ENCODE results near the gene MGAT1.

MGAT1 gene

DNA sequence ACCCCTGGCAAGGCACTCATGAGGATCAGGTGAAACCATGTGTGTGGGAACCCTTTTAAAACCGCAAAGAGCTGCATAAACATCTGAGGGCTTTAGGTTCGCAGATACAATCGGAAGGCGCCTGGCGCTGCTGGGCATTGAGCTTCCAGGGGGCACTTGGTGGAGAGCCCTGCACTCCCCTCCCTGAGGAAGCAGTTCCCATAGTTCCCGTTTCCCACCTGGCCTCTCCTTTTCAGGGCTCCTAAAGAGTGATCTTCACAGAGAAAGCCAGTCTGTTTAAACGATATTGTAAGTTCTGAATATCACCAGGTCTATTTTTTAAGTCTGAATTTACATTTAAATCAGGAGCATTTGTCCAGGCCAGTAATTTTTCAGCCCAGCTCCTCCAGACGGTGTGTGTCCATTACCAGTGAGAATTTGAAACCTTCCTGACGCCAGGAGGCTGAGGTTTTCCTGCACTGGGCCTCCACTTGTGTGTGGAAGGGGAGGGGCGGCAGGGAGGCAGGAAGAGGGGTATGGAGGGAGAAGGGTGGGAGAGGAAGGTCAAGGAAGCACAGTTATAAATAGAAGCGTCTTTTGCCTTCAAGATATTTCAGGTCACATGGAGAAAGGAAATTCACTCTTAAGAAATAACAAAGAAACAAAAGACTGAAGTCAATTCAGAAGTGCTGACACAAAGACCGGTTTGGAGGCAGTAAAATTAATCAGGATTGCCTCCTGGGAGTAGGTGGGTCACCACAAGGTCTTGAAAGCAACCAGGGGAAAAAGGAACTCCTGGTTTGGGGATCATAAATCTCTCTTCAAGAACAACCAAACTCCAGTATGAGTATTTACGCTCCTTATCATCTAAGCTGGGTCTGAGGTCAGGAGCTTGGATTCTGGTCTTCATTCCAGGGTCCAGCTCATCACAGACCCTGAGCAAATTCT lies 14.3 kb upstream of the MGAT1 start:
- no peaks in the 10 kb centered on the region for H3K36me3 Mint-ChIP-seq (ENCODE audit: low read depth)
- DNase-seq (no peak), ATAC-seq (no peak)
- H3K4me3 Mint-ChIP-seq: peak overlapping the region; percentile 37
- H3K27ac Mint-ChIP-seq: peak overlapping the region; percentile 70
- H3K9me3 Mint-ChIP-seq: no peaks in the 10 kb centered on the region
- peaks cover 62% of the 10 kb centered on the region for H3K4me1 Mint-ChIP-seq
- no peaks in the 10 kb centered on the region for H3K27me3 Mint-ChIP-seq

DNA sequence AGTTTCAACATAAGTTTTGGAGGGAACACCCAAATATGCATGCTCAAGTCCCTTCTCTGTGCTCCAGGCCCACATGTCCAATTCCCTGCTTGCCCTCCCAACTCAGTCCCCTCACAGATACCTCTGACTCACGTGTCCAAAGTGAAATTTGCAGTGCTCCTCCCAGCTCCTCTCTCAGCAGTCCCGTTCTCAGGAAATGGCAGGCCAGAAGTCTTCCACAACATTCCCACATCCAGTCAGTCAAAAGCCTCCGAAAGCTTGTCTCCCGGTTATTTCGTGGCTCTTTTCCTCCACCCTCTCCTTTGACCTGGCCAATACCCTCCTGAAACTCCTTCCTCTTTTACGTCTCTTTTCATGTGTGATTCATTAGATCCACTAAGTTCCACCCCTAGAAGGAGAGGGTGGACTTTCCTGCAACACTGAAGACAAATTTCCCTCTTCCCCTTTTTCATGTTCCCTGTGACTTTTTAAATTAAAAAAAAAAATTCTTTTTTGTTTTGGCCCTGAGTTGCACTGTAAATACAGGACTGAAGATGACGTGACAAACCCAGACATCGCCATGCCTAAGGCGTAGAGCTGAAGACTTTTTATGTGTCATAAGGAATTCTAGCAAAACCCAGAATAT lies 12.8 kb upstream of the MGAT1 start:
- ATAC-seq (no peak), DNase-seq (no peak)
- Mint-ChIP-seq H3K27ac (no peak overlapping the region), H3K4me3 (peak overlapping the region; percentile 22), H3K9me3 (no peaks in the 10 kb centered on the region), H3K27me3 (no peaks in the 10 kb centered on the region), H3K36me3 (ENCODE audit: low read depth) (no peaks in the 10 kb centered on the region), H3K4me1 (peaks cover 63% of the 10 kb centered on the region)

DNA sequence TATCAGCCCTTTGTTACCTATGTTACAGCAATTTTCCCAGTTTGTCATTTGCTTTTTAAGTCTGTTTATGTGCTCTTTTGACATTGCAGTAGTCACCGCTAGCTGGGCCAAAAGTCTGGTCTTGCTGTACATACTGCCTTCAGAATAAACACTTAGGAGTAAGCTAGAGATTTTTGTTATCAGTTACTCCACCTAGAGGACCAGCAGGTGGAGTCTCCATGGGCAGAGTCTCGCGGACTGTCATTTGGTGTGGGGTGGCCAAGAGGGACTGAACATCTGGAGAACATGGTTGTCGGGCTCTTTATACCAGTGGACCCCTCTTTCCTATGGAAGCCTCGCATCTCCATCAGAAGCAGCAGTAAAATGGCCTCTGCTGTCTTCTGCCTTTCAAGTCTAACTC lies 10.8 kb upstream of the MGAT1 start:
- Mint-ChIP-seq H3K4me3 (no peak overlapping the region), H3K9me3 (no peaks in the 10 kb centered on the region), H3K36me3 (ENCODE audit: low read depth) (no peaks in the 10 kb centered on the region), H3K27ac (peak overlapping the region; percentile 63), H3K4me1 (peaks cover 69% of the 10 kb centered on the region), H3K27me3 (no peaks in the 10 kb centered on the region)
- ATAC-seq (no peak), DNase-seq (no peak)

DNA sequence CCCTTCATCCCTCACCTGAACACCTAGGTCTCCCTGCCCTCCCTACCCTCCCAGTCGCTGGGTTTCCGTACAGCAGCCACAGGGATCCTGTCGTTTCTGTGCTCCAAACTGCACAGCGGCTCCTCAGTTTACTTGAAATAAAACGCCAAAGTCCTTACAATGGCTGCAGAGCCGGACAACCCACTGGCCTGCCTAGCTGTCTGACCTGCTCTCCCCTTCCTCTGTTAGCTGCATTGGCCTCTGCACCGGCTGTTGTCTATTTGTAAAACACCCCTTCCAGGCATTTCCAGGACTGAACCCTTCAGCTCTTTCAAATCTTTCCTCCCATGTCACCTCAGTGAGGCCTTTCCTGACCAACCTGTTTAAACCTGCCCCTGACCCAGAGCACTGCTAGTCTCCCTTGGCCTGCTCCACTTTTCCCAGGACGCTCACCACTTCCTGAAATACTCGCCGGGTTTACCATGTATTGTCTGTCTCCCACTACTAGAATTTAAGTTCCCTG lies 9.1 kb upstream of the MGAT1 start:
- Mint-ChIP-seq H3K27ac (peak overlapping the region; percentile 99), H3K4me3 (peak overlapping the region; percentile 93), H3K4me1 (peaks cover 69% of the 10 kb centered on the region), H3K27me3 (no peaks in the 10 kb centered on the region), H3K9me3 (no peaks in the 10 kb centered on the region), H3K36me3 (ENCODE audit: low read depth) (peaks cover 6% of the 10 kb centered on the region)
- DNase-seq (no peak), ATAC-seq (no peak)

DNA sequence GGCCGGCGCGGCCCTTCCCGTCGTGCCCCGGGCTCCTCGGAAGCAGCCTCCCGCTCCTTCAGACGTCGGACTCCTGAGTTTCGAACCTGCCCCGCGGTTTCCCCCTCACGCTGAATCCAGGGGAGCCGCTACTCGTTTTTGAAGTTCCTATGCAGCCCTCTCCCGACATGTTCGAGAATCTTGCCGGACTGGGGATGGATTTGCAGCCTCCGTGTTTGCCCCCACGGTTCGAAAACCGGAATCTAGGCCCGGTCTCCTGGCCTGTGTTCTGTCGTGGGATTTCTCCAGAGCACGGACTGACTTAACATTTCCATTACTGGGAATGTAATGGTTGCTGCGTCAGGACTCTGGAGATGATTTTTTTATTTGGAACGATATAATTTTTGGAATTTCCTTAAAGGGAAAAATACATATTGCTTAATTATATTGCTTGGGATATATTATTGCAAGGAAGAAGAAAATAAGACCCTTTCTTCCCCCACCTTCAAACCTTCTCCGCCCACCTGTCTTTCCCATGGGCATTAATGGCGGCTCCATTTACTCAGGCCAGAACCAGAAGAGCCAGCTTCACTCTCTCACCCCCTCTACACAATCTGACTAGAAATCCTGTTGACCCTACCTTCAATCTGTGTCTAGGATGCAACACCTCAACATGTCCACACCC lies 8.5 kb upstream of the MGAT1 start:
- peak overlapping the region; percentile 99 for H3K27ac Mint-ChIP-seq
- H3K4me3 Mint-ChIP-seq: peak overlapping the region; percentile 93
- peaks cover 9% of the 10 kb centered on the region for H3K36me3 Mint-ChIP-seq (ENCODE audit: low read depth)
- no peaks in the 10 kb centered on the region for H3K27me3 Mint-ChIP-seq
- ATAC-seq (no peak), DNase-seq (no peak)
- peaks cover 70% of the 10 kb centered on the region for H3K4me1 Mint-ChIP-seq
- no peaks in the 10 kb centered on the region for H3K9me3 Mint-ChIP-seq

DNA sequence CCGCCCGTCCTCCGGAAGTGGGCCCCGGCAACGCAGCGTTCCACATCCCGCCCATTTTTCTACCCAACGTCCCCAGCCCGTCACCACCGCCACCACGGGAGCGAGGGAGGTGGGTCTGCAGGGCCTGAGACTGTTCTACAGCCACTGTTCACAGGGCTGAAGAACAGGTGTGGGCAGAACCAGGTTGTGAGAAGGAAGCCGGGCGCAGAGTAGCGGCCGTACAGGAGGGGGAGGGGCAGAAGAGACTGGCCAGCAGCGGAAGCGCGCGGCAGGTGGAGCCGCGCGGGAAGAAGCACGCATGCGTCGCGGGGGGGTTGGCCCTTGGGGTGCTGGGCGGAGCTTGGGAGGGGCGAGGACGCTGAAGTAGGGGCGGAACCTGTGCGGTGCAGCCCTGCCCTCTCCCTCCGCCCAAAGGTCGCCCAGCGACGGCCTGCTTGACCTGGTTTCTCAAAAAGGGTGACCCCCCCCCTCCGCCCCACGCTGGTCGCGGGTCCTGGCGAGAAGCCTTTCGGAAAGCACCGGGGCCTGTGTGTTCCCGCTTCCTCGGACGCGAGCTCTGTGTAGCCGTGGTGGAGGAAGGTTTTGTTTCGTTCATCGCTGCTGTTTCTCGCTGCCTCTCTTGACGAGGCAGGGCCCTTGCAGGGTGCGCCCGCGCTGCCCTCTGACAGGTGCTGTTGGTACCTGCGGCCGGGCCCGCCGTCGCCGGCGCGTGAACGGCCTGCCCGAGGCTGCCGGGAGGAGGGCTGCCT lies 7.8 kb upstream of the MGAT1 start:
- H3K27ac Mint-ChIP-seq: peak overlapping the region; percentile 99
- H3K4me3 Mint-ChIP-seq: peak overlapping the region; percentile 93
- H3K4me1 Mint-ChIP-seq: peaks cover 74% of the 10 kb centered on the region
- peaks cover 9% of the 10 kb centered on the region for H3K36me3 Mint-ChIP-seq (ENCODE audit: low read depth)
- no peaks in the 10 kb centered on the region for H3K9me3 Mint-ChIP-seq
- DNase-seq (peak; percentile 98), ATAC-seq (peak; percentile 81)
- no peaks in the 10 kb centered on the region for H3K27me3 Mint-ChIP-seq

DNA sequence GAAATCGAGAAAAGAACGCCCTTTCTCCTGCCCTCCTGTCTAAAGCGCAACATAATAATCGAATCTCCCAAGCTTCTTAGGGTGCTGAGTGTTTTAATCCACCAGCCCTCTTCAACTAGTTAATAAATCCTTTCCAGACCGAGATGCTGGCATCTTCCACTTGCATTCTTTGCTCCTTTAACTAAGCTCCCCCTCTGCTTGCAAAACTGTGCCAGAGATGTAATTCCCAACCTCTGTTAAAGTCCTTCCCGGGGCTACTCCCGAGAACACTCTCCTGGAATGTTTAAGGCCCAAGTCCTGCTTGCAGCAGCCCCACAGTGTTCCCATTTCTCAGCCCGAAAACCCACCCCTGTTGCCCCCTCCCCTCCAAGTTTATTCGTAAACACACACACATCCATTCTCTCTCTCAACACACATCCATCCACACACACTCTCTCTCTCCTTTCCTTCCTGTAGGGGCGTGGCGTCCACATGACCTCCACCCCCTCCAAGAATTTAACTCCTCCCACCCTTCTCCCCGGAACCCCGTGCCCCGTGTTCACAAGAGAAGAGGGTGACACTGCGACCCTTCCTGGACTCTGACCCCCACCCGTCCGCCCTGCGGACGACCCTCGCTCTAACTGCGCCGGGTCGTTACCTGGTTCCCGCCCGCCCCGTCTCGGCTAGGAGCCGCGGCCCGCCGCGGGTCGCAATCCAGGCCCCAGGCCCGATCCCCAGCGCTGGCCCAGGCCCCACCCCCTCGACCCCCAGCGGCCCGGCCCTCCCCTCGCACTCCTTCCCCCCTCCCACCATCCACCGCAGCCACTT lies 7.0 kb upstream of the MGAT1 start:
- ATAC-seq: peak; percentile 74
- peak overlapping the region; percentile 93 for H3K4me3 Mint-ChIP-seq
- H3K4me1 Mint-ChIP-seq: peaks cover 75% of the 10 kb centered on the region
- H3K9me3 Mint-ChIP-seq: no peaks in the 10 kb centered on the region
- peak; percentile 82 for DNase-seq
- H3K27me3 Mint-ChIP-seq: no peaks in the 10 kb centered on the region
- peaks cover 13% of the 10 kb centered on the region for H3K36me3 Mint-ChIP-seq (ENCODE audit: low read depth)
- H3K27ac Mint-ChIP-seq: peak overlapping the region; percentile 99

DNA sequence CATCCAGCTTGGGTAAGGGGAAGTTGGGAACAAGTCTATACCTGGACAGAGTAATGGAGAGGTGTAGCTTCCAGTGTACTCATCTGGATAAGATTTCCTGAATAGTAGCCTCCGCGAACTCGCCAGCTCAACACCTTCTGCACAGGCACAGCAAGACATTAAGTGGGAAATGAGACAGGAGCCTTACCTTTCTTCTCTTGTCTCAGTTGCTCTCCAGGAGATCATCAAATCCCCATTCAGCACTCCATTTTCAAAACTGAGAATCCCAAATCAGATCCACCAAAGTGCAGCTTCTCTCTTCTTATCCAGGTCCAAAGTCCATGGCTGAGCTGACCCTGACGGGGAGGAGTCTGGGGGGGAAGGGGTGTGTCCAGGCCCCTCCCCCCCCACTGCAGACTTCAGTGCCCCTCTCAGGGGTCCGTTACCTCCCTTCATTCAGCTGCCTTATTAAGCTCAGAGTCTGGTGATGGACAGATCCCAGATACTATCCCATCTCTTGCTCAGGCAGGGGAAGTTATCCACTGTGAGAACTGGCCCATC lies 5.9 kb upstream of the MGAT1 start:
- Mint-ChIP-seq H3K27ac (peak overlapping the region; percentile 99), H3K36me3 (ENCODE audit: low read depth) (peaks cover 13% of the 10 kb centered on the region), H3K27me3 (no peaks in the 10 kb centered on the region), H3K4me3 (peak overlapping the region; percentile 93), H3K9me3 (no peaks in the 10 kb centered on the region), H3K4me1 (peaks cover 73% of the 10 kb centered on the region)
- DNase-seq: peak; percentile 23
- no peak for ATAC-seq

DNA sequence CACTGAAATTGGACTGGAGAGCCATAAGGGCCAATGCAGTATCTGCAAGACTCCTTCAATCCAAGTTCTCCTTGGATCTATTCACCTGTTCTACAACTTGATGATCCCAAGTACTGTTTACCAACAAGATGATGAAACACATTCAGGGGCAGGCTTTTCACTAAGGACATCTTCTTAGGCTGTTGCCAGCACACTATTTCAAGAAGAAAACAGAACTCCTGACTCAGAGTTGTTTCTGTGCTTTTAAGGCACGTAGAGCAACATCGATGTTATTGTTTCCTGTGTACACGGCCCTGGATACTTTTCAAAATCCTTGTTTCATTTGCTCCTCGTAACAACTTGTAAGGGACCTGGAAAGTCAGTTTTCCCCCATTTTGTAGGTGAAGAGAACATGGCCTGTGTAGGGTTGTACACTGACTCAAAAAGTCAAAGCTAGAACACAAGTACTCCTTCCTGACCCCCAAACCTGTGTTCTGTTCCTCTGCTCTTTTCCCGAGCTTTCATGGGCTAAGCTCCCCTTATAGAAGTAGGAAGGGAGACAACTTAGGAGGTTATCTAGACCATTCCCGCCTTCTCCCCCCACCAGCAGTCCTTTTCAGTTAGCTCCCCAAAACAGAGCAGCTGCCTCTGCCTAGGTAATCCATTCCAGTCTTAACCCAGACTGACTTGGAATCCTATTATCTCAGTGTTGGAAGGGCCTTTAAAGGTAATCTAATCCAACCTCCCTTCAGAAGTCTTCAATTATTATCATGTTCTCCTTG lies 5.2 kb upstream of the MGAT1 start:
- H3K9me3 Mint-ChIP-seq: no peaks in the 10 kb centered on the region
- peak overlapping the region; percentile 99 for H3K27ac Mint-ChIP-seq
- no peaks in the 10 kb centered on the region for H3K27me3 Mint-ChIP-seq
- DNase-seq (peak; percentile 1), ATAC-seq (no peak)
- H3K4me1 Mint-ChIP-seq: peaks cover 72% of the 10 kb centered on the region
- H3K36me3 Mint-ChIP-seq (ENCODE audit: low read depth): peaks cover 13% of the 10 kb centered on the region
- H3K4me3 Mint-ChIP-seq: peak overlapping the region; percentile 93

DNA sequence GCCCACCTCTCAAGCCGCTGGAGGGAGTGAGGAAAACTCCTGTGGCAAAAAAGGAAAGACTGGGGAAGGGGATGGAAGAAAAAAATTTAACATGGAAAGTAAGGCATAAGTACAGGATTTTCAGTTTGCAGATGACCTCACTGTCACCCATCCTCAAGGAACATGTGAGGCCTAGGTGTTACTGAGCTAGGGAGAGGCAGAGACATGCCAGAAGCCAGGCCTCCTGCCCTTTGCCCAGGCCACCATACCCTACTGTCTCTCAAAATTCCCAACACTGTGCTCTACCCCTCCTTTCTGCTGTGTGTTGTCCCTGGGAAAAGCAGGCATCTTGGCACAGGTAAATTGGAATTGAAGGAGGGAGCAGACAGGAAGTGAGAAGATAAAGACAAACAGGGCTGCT lies 4.4 kb upstream of the MGAT1 start:
- Mint-ChIP-seq H3K4me3 (peak overlapping the region; percentile 93), H3K4me1 (peaks cover 71% of the 10 kb centered on the region)

DNA sequence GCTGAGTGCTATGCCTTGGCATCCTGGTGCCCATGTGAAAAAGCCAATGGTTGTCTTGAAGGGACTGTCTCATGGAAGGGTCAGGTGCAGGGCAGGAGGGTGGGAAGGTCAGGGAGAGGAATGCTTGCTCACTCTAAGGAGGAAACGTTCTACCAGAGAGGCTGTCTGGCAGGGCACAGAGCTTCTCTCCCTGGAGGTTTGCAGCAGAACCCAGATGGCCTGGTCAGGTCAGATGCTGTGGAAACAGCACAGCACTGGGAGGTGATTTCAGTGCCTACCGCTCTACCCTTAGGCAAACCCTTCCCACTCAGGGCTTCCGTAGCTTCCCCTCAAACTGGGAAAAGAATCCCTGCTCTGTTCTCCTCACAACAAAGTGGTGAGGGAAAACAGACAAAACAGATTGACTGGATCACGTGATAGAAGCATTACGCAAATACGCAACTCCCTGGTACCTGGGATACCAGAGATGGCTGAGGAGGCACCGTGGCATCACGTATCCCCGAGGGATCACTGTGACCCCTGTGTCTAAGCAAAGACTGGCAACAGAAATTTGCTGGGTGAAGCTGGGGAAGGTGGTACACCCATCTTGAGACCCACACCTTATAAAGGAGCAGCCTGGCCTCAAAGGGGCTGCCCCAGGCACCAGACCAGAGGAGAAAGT lies 3.9 kb upstream of the MGAT1 start:
- Mint-ChIP-seq H3K27me3 (no peaks in the 10 kb centered on the region), H3K36me3 (ENCODE audit: low read depth) (peaks cover 18% of the 10 kb centered on the region), H3K27ac (peak overlapping the region; percentile 99), H3K4me1 (peaks cover 71% of the 10 kb centered on the region), H3K4me3 (peak overlapping the region; percentile 93), H3K9me3 (no peaks in the 10 kb centered on the region)
- ATAC-seq (no peak), DNase-seq (peak; percentile 12)

More for the DNA sequence above, 4.4 kb upstream of the MGAT1 start:
- Mint-ChIP-seq H3K9me3 (no peaks in the 10 kb centered on the region), H3K36me3 (ENCODE audit: low read depth) (peaks cover 13% of the 10 kb centered on the region), H3K27me3 (no peaks in the 10 kb centered on the region), H3K27ac (peak overlapping the region; percentile 99)
- ATAC-seq (no peak), DNase-seq (no peak)

DNA sequence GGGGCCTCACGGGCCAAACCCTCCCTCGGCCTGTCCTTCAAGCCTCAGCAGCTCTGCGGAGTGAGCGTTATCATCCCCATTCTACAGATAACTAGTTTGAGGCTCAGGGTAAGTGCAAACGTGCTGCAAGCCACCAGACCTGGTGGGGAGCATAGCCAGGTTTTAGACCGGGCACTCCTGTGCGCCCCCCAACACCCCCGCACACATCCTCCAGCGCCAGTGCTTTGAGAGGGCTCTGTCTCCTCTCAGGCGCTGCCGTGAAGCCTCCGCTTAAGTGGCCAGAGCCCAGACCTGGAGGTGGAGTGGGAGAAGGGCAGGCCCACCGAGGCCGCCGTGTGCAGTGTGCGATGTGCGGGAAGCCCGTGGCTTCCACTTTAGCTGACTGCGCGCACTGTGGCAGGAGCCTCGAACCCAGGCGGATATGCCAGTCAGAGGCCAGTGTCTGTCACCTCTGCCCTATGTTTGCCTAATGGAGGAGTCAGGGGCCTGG lies 1.6 kb upstream of the MGAT1 start:
- H3K36me3 Mint-ChIP-seq (ENCODE audit: low read depth): peaks cover 37% of the 10 kb centered on the region
- peak; percentile 45 for DNase-seq

More for the DNA sequence above, 1.6 kb upstream of the MGAT1 start:
- Mint-ChIP-seq H3K4me1 (peaks cover 86% of the 10 kb centered on the region), H3K9me3 (no peaks in the 10 kb centered on the region), H3K4me3 (peak overlapping the region; percentile 93), H3K27me3 (no peaks in the 10 kb centered on the region), H3K27ac (peak overlapping the region; percentile 98)
- peak; percentile 1 for ATAC-seq
